GM12875 (cell line): ENCODE results near the gene FCRLA.
A peak's percentile ranks its signal among the peaks of the same experiment; 100 is the strongest.

Experiments used
- H3K4me3 ChIP-seq: one replicate; pipeline ENCODE4 v1.5.1; 2011; ENCODE audit warnings: low read depth, low read length, control low read depth
- TF ChIP-seq, protein P1 (sequence below): IDR thresholded peaks from 2 replicates; pipeline ENCODE4 v1.5.1; 2011; ENCODE audit warnings: low read depth, mild to moderate bottlenecking, control low read depth, inconsistent platforms, low read length, moderate library complexity, borderline replicate concordance; ENCODE audit not compliant: insufficient read depth

FCRLA gene

DNA sequence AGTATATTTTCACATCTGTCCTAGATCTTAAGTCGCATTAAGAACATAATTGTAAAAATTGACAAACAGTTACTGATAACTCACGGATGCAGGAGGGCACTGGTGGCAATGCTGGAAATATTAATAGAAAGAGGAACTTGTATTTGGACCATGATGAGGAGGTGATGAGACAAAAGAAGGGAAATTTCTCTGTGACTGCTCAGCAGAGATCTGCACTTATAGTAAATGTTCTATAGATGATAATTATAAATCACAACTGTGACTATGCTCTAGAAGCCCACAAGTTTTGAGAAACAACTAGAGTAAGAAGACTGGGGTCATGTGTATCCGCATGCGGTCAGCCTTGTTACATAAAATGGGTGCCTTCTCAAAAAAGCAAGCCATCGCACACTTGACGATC lies 33.9 kb downstream of the FCRLA start:
- H3K4me3 ChIP-seq, result no peak overlapping the region
- TF ChIP-seq, protein P1, sequence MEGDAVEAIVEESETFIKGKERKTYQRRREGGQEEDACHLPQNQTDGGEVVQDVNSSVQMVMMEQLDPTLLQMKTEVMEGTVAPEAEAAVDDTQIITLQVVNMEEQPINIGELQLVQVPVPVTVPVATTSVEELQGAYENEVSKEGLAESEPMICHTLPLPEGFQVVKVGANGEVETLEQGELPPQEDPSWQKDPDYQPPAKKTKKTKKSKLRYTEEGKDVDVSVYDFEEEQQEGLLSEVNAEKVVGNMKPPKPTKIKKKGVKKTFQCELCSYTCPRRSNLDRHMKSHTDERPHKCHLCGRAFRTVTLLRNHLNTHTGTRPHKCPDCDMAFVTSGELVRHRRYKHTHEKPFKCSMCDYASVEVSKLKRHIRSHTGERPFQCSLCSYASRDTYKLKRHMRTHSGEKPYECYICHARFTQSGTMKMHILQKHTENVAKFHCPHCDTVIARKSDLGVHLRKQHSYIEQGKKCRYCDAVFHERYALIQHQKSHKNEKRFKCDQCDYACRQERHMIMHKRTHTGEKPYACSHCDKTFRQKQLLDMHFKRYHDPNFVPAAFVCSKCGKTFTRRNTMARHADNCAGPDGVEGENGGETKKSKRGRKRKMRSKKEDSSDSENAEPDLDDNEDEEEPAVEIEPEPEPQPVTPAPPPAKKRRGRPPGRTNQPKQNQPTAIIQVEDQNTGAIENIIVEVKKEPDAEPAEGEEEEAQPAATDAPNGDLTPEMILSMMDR, result no peak

DNA sequence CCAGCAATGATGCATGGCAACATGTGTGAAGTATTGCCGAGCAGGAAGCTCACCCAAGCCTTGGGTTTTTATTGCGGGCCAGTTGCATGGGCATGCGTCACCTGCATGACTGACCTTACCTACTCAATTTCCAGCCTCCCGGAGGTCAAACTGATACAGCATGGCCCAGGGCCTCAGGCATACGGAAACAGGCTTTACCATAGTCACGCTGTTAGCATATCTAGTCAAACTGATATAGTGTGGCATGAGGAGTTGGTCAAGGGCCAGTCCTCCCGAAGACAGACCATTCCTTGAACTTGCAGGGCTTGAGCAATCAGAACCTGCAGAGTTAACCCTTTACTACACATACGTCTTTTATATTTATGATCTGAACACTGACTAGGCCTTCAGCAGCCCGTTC lies 36.2 kb downstream of the FCRLA start:
- H3K4me3 ChIP-seq, result no peak overlapping the region
- TF ChIP-seq, protein P1, result no peak

DNA sequence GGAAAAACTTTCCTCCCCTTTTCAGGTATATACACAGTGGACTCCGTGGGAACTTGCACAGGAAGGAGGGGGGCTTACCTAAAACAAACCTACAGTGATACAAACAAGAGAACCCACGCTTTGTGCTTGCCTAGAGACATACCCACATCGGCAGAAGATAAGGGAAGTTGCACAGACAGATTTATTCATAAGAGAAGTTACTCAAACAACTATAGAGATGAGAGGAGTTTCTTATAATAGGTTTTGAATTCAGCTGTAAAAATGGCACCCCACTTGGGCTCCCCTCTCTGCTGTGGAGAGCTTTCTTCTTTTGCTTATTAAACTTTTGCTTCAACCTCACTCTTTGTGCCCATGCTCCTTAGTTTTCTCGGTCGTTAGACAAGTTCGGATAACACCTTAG lies 40.8 kb downstream of the FCRLA start:
- TF ChIP-seq, protein P1, result no peak
- H3K4me3 ChIP-seq, result no peak overlapping the region

DNA sequence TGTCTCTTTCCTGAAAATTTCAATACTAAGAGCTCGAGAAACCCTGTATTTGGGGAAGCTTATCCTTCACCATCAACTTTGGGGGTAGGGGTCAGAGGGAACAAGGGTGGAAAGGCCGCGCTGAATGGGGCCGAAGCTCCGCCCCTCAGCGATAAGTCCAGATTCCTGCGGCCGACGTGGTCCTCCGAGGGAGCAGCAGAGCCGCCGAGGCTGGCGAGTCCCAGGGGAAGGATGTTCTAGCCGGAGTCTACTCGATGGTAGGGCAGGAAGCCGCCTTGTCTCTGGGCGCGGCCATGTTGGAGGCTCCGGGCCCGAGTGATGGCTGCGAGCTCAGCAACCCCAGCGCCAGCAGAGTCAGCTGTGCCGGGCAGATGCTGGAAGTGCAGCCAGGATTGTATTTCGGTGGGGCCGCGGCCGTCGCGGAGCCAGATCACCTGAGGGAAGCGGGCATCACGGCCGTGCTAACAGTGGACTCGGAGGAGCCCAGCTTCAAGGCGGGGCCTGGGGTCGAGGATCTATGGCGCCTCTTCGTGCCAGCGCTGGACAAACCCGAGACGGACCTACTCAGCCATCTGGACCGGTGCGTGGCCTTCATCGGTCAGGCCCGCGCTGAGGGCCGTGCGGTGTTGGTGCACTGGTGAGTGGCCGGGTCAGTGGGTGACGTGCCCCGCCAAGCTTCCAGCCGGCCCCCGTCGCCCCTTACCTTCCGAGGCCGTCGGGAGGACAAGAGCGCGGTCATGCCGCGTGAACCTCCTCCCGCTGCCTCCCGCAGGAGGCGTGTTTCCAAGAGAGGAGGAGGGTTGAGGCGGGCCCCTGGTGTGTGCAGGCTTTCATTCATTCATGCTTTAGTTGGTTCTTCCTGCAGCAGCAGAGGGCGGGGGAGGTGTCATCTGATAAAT lies 42.7 kb downstream of the FCRLA start, which contains the start of gene DUSP12:
Gene DUSP12 (plus strand): TSS at position 278 of the 899 bp plus-strand sequence. CDS start 16 bp downstream, at position 294.
- TF ChIP-seq, protein P1, result 0 out of 2 replicates have a peak, but pooled peaks have one; percentile 6
- H3K4me3 ChIP-seq, result peak within 1 kb of the TSS; percentile 99

DNA sequence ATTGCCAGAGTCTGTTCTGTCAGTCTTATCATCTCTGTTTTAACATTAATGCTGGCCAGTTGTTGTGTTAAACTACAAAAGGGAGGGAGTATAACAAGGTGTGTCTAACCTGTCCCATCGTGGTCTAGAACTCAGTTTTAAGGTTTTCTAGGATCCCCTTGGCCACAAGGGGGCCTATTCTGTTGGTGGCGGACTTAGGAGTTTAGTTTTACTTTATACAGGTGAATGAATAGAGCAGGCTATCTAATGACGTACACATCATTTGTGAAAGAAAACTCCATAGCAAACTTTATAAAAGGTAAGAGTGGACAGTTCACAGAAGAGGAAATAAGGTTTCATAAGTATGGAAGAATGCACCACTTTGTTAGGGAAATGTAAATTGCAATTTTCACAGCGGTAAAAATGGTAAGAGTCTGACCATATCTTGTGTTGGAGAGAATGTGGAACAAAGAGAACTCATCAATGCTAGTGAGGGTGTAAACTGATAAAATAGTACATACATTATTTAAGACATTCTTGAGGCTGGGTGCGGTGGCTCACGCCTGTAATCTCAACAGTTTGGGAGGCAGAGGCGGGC lies 56.6 kb downstream of the FCRLA start:
- TF ChIP-seq, protein P1, result peak; percentile 67; the same call in 1 of the 2 replicates
- H3K4me3 ChIP-seq, result no peak overlapping the region
